PC-9 (cell line): Measurements from ENCODE around the gene MAST4. TPM values are rescaled to one million over a fixed set of nuclear protein-coding genes. Genes with fewer than 3 reads are reported as not detected.

Source experiments
- BruUV-seq: library from RNA; stranded (reverse); fragments of 400-500 nt; replicated peaks from 2 replicates; lab custom pipeline; 2021; lab: Mats Ljungman, UMichigan
- CTCF ChIA-PET: fragments of 300-600 bp; sonication (Branson Sonifier 250); formaldehyde crosslinking; loops from one replicate; lab custom pipeline; 2022; ENCODE audit warnings: antibody characterized with exemption; lab: Charles Lee
- POLR2A ChIA-PET: fragments of 300-600 bp; sonication (Branson Sonifier 250); formaldehyde crosslinking; loops from one replicate; lab custom pipeline; 2022; ENCODE audit warnings: antibody characterized with exemption; ENCODE audit not compliant: unreplicated experiment; lab: Charles Lee
- DNase-seq, 2 experiments: peaks; one replicate each; pipeline versions ENCODE4 v3.0.0 to v3.0.0-alpha.2; 2015 to 2022; ENCODE audit warnings: mixed read lengths in 1 of 2
- H2AFZ ChIP-seq: fragments of 200-600 bp; sonication (generic); 2 replicates; pipeline ENCODE4 v1.8.1; 2017; ENCODE audit warnings: antibody characterized with exemption
- H3F3A ChIP-seq: fragments of 200-600 bp; sonication (generic); 2 replicates; pipeline ENCODE4 v1.8.1; 2017; ENCODE audit warnings: antibody characterized with exemption, mild to moderate bottlenecking, low read depth; ENCODE audit not compliant: insufficient read depth
- H3K27ac ChIP-seq: fragments of 200-600 bp; sonication (generic); 2 replicates; pipeline ENCODE4 v1.6.1; 2016; ENCODE audit warnings: mixed run types
- H3K27me3 ChIP-seq: fragments of 200-600 bp; sonication (generic); 2 replicates; pipeline ENCODE4 v1.6.1; 2016; ENCODE audit warnings: low read depth, mixed run types; ENCODE audit not compliant: insufficient read depth
- H3K36me3 ChIP-seq: fragments of 200-600 bp; sonication (generic); 2 replicates; pipeline ENCODE4 v1.6.1; 2016; ENCODE audit warnings: low read depth, mixed run types
- H3K4me1 ChIP-seq: fragments of 200-600 bp; sonication (generic); replicated peaks from 2 replicates; pipeline ENCODE4 v1.6.1; 2016; ENCODE audit warnings: mixed run types; ENCODE audit not compliant: insufficient read depth
- H3K4me2 ChIP-seq: fragments of 200-600 bp; sonication (generic); 2 replicates; pipeline ENCODE4 v1.6.1; 2017; ENCODE audit warnings: mixed run types
- H3K4me3 ChIP-seq: fragments of 200-600 bp; sonication (generic); 2 replicates; pipeline ENCODE4 v1.6.1; 2016; ENCODE audit warnings: mixed run types
- H3K79me2 ChIP-seq: fragments of 200-600 bp; sonication (generic); 2 replicates; pipeline ENCODE4 v1.6.1; 2017; ENCODE audit warnings: low read depth, mixed run types
- H3K9me2 ChIP-seq: fragments of 200-600 bp; sonication (generic); 2 replicates; pipeline ENCODE4 v1.8.1; 2017; ENCODE audit warnings: mild to moderate bottlenecking; ENCODE audit not compliant: insufficient read depth
- H3K9me3 ChIP-seq: fragments of 200-600 bp; sonication (generic); 2 replicates; pipeline ENCODE4 v1.8.1; 2016; ENCODE audit warnings: low read depth; ENCODE audit not compliant: insufficient read depth
- H4K20me1 ChIP-seq: fragments of 200-600 bp; sonication (generic); 2 replicates; pipeline ENCODE4 v1.8.1; 2017; ENCODE audit not compliant: insufficient read depth
- EZH2 ChIP-seq: fragments of 200-600 bp; sonication (generic); IDR thresholded peaks from 2 replicates; pipeline ENCODE4 v1.8.0; 2017; ENCODE audit warnings: antibody characterized with exemption, low read depth
- intact Hi-C: fragments of 100-400 bp; cut with micrococcal nuclease; formaldehyde crosslinking; loops from one replicate; pipeline ENCODE4 v1.10.0; 2022; ENCODE audit not compliant: unreplicated experiment
- total RNA-seq: library from RNA; stranded (reverse); gene quantifications from 2 replicates; pipeline ENCODE4 v1.2.3, GENCODE V29; 2021
- TF ChIP-seq, protein P1 (sequence below): fragments of 200-600 bp; sonication (generic); conservative IDR thresholded peaks from 2 replicates; pipeline ENCODE4 v1.6.1; 2017; ENCODE audit warnings: mixed run types, antibody characterized with exemption, mild to moderate bottlenecking, moderate library complexity

The MAST4 gene
- total RNA-seq, 1 experiment from 2014 or later: 19.3 TPM

DNA sequence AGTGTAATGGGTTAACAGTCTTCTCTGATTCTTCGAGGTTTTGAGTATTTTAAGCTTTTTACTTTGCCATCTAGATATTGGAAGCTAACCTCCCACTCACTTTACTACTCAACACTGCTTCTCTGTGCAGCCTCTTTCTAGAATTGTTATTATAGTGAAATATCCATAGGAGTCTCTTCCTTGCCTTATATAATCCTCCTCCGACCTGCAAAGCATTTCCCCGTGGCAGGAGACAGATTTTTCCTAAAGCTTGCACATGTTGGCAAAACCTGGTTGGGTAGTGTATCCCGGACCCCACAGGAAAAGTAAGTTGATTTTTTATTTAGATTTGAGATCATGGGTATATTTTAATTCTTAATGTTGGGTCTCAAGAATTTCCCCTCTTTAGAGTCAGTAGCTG is 351.3 kb downstream of the MAST4 start:
- Histone ChIP-seq H3K4me2 (no peak overlapping the region), H3K4me3 (no peak overlapping the region), H3K36me3 (no peaks in the 10 kb centered on the region), H3K27me3 (no peaks in the 10 kb centered on the region), H3K27ac (no peak overlapping the region), H3K9me2 (no peaks in the 10 kb centered on the region), H3K4me1 (no peaks in the 10 kb centered on the region), H3K9me3 (no peaks in the 10 kb centered on the region; the same call in 1 of the 2 replicates), H4K20me1 (no peaks in the 10 kb centered on the region), H2AFZ (no peak overlapping the region), H3K79me2 (no peaks in the 10 kb centered on the region), H3F3A (no peaks in the 10 kb centered on the region)
- intact Hi-C loops: no loop called here
- ChIA-PET POLR2A (no interaction called here), CTCF (no interaction called here)
- TF ChIP-seq EZH2: no peak
- TF ChIP-seq, protein P1, sequence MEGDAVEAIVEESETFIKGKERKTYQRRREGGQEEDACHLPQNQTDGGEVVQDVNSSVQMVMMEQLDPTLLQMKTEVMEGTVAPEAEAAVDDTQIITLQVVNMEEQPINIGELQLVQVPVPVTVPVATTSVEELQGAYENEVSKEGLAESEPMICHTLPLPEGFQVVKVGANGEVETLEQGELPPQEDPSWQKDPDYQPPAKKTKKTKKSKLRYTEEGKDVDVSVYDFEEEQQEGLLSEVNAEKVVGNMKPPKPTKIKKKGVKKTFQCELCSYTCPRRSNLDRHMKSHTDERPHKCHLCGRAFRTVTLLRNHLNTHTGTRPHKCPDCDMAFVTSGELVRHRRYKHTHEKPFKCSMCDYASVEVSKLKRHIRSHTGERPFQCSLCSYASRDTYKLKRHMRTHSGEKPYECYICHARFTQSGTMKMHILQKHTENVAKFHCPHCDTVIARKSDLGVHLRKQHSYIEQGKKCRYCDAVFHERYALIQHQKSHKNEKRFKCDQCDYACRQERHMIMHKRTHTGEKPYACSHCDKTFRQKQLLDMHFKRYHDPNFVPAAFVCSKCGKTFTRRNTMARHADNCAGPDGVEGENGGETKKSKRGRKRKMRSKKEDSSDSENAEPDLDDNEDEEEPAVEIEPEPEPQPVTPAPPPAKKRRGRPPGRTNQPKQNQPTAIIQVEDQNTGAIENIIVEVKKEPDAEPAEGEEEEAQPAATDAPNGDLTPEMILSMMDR: no peak
- no TSS peak for BruUV-seq
- DNase-seq: no peak

DNA sequence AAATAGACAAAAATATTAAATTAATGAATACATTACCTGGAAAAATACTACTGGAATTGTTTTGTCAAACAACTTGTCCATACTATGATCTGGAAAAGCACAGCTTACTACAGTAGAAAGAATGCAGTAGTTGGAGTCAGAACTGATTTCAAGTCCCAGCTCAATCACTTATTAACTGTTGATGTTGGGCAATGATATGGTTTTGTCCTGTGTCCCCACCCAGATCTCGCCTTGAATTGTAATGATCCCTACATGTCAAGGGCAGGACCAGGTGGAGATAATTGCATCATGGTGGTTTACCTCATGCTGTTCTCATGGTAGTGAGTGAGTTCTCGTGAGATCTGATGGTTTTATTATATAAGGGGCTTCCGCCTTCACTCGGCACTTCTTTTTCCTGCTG is 352.9 kb downstream of the MAST4 start:
- Histone ChIP-seq H3K9me3 (no peaks in the 10 kb centered on the region), H3K27ac (no peak overlapping the region), H3K4me3 (no peak overlapping the region), H3K4me2 (no peak overlapping the region), H2AFZ (no peak overlapping the region), H3K36me3 (no peaks in the 10 kb centered on the region), H3K27me3 (no peaks in the 10 kb centered on the region), H4K20me1 (no peaks in the 10 kb centered on the region), H3K9me2 (no peaks in the 10 kb centered on the region), H3K79me2 (no peaks in the 10 kb centered on the region), H3F3A (no peaks in the 10 kb centered on the region), H3K4me1 (no peaks in the 10 kb centered on the region)
- BruUV-seq: no TSS peak
- intact Hi-C loops: no loop called here
- ChIA-PET POLR2A (interaction anchor here (0.6 kb wide), 1 partner anchor 27 kb away, joined by 4 read pairs; no protein-coding TSS in a partner anchor), CTCF (no interaction called here)
- no peak for DNase-seq
- TF ChIP-seq, protein P1: no peak
- no peak for TF ChIP-seq EZH2

DNA sequence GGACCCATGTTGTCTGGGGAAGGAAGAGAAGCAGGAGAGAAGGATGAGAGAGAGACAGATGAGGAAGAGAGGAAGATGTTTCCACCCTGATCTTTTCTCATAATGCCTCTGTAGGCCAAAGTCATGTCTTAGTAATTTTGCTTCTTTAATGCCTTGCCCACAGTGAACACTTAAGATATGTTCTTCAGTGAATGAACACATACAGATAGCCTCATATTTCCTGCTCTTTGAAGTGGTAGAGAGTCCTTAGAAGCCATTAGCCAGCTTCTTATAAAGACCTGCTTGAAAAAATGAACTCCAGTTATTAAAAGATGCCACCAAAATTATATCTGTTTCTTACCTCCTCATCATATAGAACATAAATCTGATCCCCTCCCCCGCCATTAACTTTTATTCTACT is 356.0 kb downstream of the MAST4 start:
- no peaks in the 10 kb centered on the region for H3F3A ChIP-seq
- H3K27ac ChIP-seq: no peak overlapping the region
- H3K9me3 ChIP-seq: no peaks in the 10 kb centered on the region
- H3K27me3 ChIP-seq: no peaks in the 10 kb centered on the region
- H2AFZ ChIP-seq: no peak overlapping the region
- H3K9me2 ChIP-seq: no peaks in the 10 kb centered on the region
- ChIA-PET CTCF (interaction anchor here (0.6 kb wide), 1 partner anchor 154 kb away, joined by 4 read pairs; no protein-coding TSS in a partner anchor), POLR2A (no interaction called here)
- no TSS peak for BruUV-seq
- DNase-seq: no peak
- no peaks in the 10 kb centered on the region for H3K79me2 ChIP-seq
- intact Hi-C loops: no loop called here
- no peaks in the 10 kb centered on the region for H3K36me3 ChIP-seq
- H3K4me3 ChIP-seq: no peak overlapping the region
- H4K20me1 ChIP-seq: no peaks in the 10 kb centered on the region
- TF ChIP-seq, protein P1: no peak
- TF ChIP-seq EZH2: no peak
- no peak overlapping the region for H3K4me2 ChIP-seq
- H3K4me1 ChIP-seq: no peaks in the 10 kb centered on the region
